Astrocyte of the spinal cord (primary cell): ENCODE measurements around the gene SMOC1.

ENCODE experiments used
- DNase-seq: peaks from one replicate; pipeline ENCODE4 v3.0.0; 2011; ENCODE audit warnings: low read depth, low spot score
- H3K4me3 ChIP-seq: 2 replicates; pipeline ENCODE4 v1.5.1; 2011; ENCODE audit warnings: low read depth, mild to moderate bottlenecking, low read length, moderate library complexity
- in situ Hi-C: cut with HindIII; loops from 2 replicates; pipeline ENCODE4 v1.10.0; 2017; ENCODE audit warnings: low sequenced_read_pairs
- TF ChIP-seq, protein P1 (sequence below): IDR thresholded peaks from 2 replicates; pipeline ENCODE4 v1.5.1; 2012; ENCODE audit warnings: low read depth, mild to moderate bottlenecking, low read length, inconsistent platforms

The SMOC1 gene

DNA sequence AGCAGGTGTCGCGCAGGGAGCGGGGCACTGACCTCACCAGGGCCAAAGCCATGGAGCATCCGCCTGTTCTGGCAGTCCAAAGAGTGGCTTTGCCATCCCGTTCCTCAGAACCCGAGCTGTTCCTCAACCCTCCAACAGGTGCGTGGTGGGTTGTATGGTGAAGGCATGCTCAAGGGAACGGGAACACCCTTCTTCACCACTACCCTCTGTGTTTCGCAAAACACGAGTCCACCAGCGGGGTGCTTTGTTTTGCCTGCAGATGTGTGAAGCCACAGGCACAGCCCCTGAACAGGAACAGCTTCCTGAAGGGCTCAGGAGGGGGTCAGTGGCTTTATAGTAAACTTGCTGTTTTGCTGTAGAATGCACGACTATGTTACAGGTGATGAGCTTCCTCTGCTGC lies 52.7 kb downstream of the SMOC1 start:
- in situ Hi-C loops, result no loop called here
- no peak overlapping the region for H3K4me3 ChIP-seq
- DNase-seq, result no peak
- TF ChIP-seq, protein P1, sequence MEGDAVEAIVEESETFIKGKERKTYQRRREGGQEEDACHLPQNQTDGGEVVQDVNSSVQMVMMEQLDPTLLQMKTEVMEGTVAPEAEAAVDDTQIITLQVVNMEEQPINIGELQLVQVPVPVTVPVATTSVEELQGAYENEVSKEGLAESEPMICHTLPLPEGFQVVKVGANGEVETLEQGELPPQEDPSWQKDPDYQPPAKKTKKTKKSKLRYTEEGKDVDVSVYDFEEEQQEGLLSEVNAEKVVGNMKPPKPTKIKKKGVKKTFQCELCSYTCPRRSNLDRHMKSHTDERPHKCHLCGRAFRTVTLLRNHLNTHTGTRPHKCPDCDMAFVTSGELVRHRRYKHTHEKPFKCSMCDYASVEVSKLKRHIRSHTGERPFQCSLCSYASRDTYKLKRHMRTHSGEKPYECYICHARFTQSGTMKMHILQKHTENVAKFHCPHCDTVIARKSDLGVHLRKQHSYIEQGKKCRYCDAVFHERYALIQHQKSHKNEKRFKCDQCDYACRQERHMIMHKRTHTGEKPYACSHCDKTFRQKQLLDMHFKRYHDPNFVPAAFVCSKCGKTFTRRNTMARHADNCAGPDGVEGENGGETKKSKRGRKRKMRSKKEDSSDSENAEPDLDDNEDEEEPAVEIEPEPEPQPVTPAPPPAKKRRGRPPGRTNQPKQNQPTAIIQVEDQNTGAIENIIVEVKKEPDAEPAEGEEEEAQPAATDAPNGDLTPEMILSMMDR, result no peak

DNA sequence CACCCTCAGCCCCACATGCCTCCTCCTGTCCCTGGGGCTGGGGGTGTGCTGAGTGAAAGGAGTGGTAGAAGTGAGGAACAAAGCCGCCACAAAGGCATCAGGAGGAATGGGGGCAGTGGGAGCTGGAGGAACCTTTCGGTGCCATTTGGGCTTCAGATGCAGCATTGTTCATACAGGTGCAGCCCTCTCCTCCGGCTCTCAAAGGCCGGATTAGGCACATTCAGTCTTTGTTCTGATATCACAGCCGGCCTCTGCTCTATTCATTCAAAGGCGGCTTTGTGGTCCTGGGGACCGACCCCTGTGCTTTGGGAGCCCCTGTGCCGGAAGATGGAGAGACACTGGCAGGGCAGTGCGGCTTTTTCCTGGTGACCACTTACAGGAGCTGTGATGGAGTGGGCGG lies 53.2 kb downstream of the SMOC1 start:
- in situ Hi-C loops, result no loop called here
- TF ChIP-seq, protein P1, result no peak
- H3K4me3 ChIP-seq, result no peak overlapping the region
- DNase-seq, result no peak

GRCh38 chr14:69933623-69934275 lies 54.5 kb downstream of the SMOC1 start:
- DNase-seq, result no peak
- in situ Hi-C loops, result no loop called here
- TF ChIP-seq, protein P1, result no peak
- no peak overlapping the region for H3K4me3 ChIP-seq

GRCh38 chr14:69937367-69938081 lies 58.3 kb downstream of the SMOC1 start:
- TF ChIP-seq, protein P1, result no peak
- DNase-seq, result peak; percentile 10
- no peak overlapping the region for H3K4me3 ChIP-seq
- in situ Hi-C loops, result no loop called here

GRCh38 chr14:69938751-69939150 lies 59.5 kb downstream of the SMOC1 start:
- H3K4me3 ChIP-seq, result no peak overlapping the region
- TF ChIP-seq, protein P1, result no peak
- no peak for DNase-seq
- in situ Hi-C loops, result no loop called here

DNA sequence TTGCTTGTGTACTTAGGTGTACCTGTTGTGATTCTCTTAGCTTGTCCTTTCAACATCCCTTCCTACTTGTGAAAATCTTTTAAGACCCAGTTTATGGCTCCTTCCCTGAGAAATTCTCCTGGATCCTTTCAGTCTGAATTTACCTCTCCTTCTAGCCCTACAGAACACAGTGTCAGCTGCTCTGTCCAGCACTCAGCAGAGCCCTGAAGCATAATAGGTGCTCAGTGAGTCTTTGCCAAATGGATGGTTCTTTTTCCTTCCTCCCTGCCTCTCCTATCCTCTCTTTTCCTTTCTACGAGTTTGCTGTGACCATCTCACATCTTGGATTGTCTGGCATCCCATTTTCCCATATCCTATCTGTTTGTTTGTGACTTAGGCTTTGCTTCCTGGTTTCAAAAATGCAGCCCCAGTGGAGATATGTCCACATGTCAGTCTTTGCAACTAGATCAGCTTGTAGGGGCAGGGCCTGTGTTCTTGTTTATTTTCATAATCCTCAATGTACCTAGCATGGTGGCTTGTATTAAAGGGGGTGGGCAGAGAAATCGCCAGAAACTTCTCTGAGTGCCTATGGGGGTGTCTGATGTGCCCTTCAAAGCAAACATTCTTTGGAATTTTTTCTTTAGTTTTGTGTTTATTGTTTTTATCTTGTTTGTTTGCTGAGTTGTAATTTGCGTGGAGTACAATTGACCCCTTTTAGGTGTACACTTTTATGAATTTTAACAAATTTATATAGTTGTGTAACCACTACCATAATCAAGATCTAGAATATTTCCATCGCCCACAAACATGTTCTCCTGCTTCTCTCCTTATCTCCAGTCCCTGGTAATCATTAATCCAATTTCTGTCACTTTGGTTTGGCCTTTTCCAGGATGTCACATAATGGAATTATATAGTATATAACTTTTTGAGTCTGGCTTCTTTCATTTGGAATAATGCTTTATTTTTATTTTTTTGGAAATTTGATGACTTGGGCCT lies 62.8 kb downstream of the SMOC1 start:
- H3K4me3 ChIP-seq, result no peak overlapping the region
- in situ Hi-C loops, result no loop called here
- TF ChIP-seq, protein P1, result no peak
- DNase-seq, result no peak
